ENCODE data around the gene ZSWIM9. TPM values are rescaled to one million over a fixed set of nuclear protein-coding genes. Genes with fewer than 3 reads are reported as not detected.

The ZSWIM9 gene
- total RNA-seq, 4 donors from 2014 or later: 3.3 to 24.7 (median 5.2) TPM

GRCh38 chr19:48136547-48136946 is 33.9 kb upstream of the ZSWIM9 start:
- H3K27me3 ChIP-seq: no peaks in the 10 kb centered on the region
- in situ Hi-C loops (cut with MboI; ENCODE audit: low pct_ligation_motif_present in 1 of 4, low pct_unique_long_range_greater_than_20kb in 1 of 4, low sequenced_read_pairs in 3 of 4) (no loop called here), intact Hi-C loops (cut with DNase I; ENCODE audit: low total_unique reads) (no loop called here)
- H3K4me3 ChIP-seq: no peak overlapping the region
- TF ChIP-seq CTCF (IDR thresholded peaks at IDR 0.05) (no peak), EP300 (IDR thresholded peaks at IDR 0.05; ENCODE audit: low read depth) (no peak), POLR2AphosphoS5 (IDR thresholded peaks at IDR 0.05) (no peak), POLR2A (IDR thresholded peaks at IDR 0.05) (no peak)
- no peaks in the 10 kb centered on the region for H3K9me3 ChIP-seq
- H3K36me3 ChIP-seq: no peaks in the 10 kb centered on the region
- H3K27ac ChIP-seq: no peak overlapping the region
- 90% methylated on average over 4 of the region's 4 CpGs; no CpG with 5 or more reads in 1 of the 2 donors for WGBS, 2 donors (ENCODE audit: low coverage in 1 of 2)
- DNase-seq: no peak
- H3K4me1 ChIP-seq: no peaks in the 10 kb centered on the region

GRCh38 chr19:48137411-48137810 is 33.1 kb upstream of the ZSWIM9 start:
- Histone ChIP-seq H3K27me3 (no peaks in the 10 kb centered on the region), H3K27ac (no peak overlapping the region), H3K9me3 (no peaks in the 10 kb centered on the region), H3K36me3 (no peaks in the 10 kb centered on the region), H3K4me3 (no peak overlapping the region), H3K4me1 (no peaks in the 10 kb centered on the region)
- WGBS, 2 donors (ENCODE audit: low coverage in 1 of 2): 92% methylated on average over 20 of the region's 26 CpGs; no CpG with 5 or more reads in 1 of the 2 donors
- TF ChIP-seq CTCF (IDR thresholded peaks at IDR 0.05): no peak
- TF ChIP-seq EP300 (IDR thresholded peaks at IDR 0.05; ENCODE audit: low read depth): no peak
- TF ChIP-seq POLR2AphosphoS5 (IDR thresholded peaks at IDR 0.05): no peak
- TF ChIP-seq POLR2A (IDR thresholded peaks at IDR 0.05): no peak
- intact Hi-C loops (cut with DNase I; ENCODE audit: low total_unique reads): no loop called here
- in situ Hi-C loops (cut with MboI; ENCODE audit: low pct_ligation_motif_present in 1 of 4, low pct_unique_long_range_greater_than_20kb in 1 of 4, low sequenced_read_pairs in 3 of 4): no loop called here
- no peak for DNase-seq

GRCh38 chr19:48139053-48139452 is 31.4 kb upstream of the ZSWIM9 start:
- TF ChIP-seq POLR2AphosphoS5 (IDR thresholded peaks at IDR 0.05) (no peak), POLR2A (IDR thresholded peaks at IDR 0.05) (no peak), CTCF (IDR thresholded peaks at IDR 0.05) (no peak), EP300 (IDR thresholded peaks at IDR 0.05; ENCODE audit: low read depth) (no peak)
- Histone ChIP-seq H3K27me3 (no peaks in the 10 kb centered on the region), H3K27ac (no peak overlapping the region), H3K36me3 (no peaks in the 10 kb centered on the region), H3K4me3 (no peak overlapping the region), H3K4me1 (no peaks in the 10 kb centered on the region), H3K9me3 (no peaks in the 10 kb centered on the region)
- intact Hi-C loops (cut with DNase I; ENCODE audit: low total_unique reads) (no loop called here), in situ Hi-C loops (cut with MboI; ENCODE audit: low pct_ligation_motif_present in 1 of 4, low pct_unique_long_range_greater_than_20kb in 1 of 4, low sequenced_read_pairs in 3 of 4) (no loop called here)
- WGBS, 2 donors (ENCODE audit: low coverage in 1 of 2): 89 to 100% methylated on average over 3 to 6 of the region's 6 CpGs
- DNase-seq: no peak

- in situ Hi-C loops (cut with MboI; ENCODE audit: low pct_ligation_motif_present in 1 of 4, low pct_unique_long_range_greater_than_20kb in 1 of 4, low sequenced_read_pairs in 3 of 4): no loop called here
- TF ChIP-seq EP300 (IDR thresholded peaks at IDR 0.05; ENCODE audit: low read depth): no peak
- TF ChIP-seq CTCF (IDR thresholded peaks at IDR 0.05): no peak
- TF ChIP-seq POLR2AphosphoS5 (IDR thresholded peaks at IDR 0.05): no peak
- no peak for TF ChIP-seq POLR2A (IDR thresholded peaks at IDR 0.05)
- no peak overlapping the region for H3K27ac ChIP-seq
- no peaks in the 10 kb centered on the region for H3K27me3 ChIP-seq
- peaks cover 0 to 7% (median 2%) of the 10 kb centered on the region in 4 donors for H3K4me1 ChIP-seq
- intact Hi-C loops (cut with DNase I; ENCODE audit: low total_unique reads): no loop called here
- no peaks in the 10 kb centered on the region for H3K9me3 ChIP-seq
- 74 to 75% methylated on average over 1 to 4 of the region's 4 CpGs for WGBS, 2 donors (ENCODE audit: low coverage in 1 of 2)
- H3K4me3 ChIP-seq: no peak overlapping the region
- H3K36me3 ChIP-seq: no peaks in the 10 kb centered on the region
- DNase-seq: no peak
These were observed 22.8 kb upstream of the ZSWIM9 start for GRCh38 chr19:48147597-48148175.

Measured in transverse colon (tissue), 4 donors.